ENCODE results near the gene MBOAT2. TPM values are rescaled to one million over a fixed set of nuclear protein-coding genes. Genes with fewer than 3 reads are reported as not detected.
A peak's percentile ranks its signal among the peaks of the same experiment; 100 is the strongest.
"Not testable (repeated sequence)": the region's sequence is repeated elsewhere in the genome, so short reads cannot be mapped to it uniquely, and the experiment has no call there.

The MBOAT2 gene
- total and polyA plus RNA-seq, 2 experiments from 2014 or later: 38.2 to 58.3 TPM

- Histone ChIP-seq H3K36me3 (no peaks in the 10 kb centered on the region), H3K4me3 (no peak overlapping the region), H3K27ac (no peak overlapping the region), H3K27me3 (no peaks in the 10 kb centered on the region), H3K4me1 (ENCODE audit: low read depth) (peaks cover 25% of the 10 kb centered on the region), H3K9me3 (ENCODE audit: low read depth) (no peaks in the 10 kb centered on the region)
- no peak for TF ChIP-seq CTCF (IDR thresholded peaks at IDR 0.05; ENCODE audit: low read depth, low read length)
- peak in 1 of 2 donors; percentile 46 for DNase-seq (ENCODE audit: low read depth in 1 of 2, low spot score in 1 of 2)
Observed at GRCh38 chr2:8980096-8980495, 23.4 kb downstream of the MBOAT2 start.

GRCh38 chr2:8977758-8978157 is 25.7 kb downstream of the MBOAT2 start:
- no peaks in the 10 kb centered on the region for H3K9me3 ChIP-seq (ENCODE audit: low read depth)
- no peak for DNase-seq (ENCODE audit: low read depth in 1 of 2, low spot score in 1 of 2)
- no peaks in the 10 kb centered on the region for H3K36me3 ChIP-seq
- no peaks in the 10 kb centered on the region for H3K27me3 ChIP-seq
- TF ChIP-seq CTCF (IDR thresholded peaks at IDR 0.05; ENCODE audit: low read depth, low read length): no peak
- H3K4me3 ChIP-seq: no peak overlapping the region
- no peak overlapping the region for H3K27ac ChIP-seq
- H3K4me1 ChIP-seq (ENCODE audit: low read depth): peaks cover 12% of the 10 kb centered on the region

DNA sequence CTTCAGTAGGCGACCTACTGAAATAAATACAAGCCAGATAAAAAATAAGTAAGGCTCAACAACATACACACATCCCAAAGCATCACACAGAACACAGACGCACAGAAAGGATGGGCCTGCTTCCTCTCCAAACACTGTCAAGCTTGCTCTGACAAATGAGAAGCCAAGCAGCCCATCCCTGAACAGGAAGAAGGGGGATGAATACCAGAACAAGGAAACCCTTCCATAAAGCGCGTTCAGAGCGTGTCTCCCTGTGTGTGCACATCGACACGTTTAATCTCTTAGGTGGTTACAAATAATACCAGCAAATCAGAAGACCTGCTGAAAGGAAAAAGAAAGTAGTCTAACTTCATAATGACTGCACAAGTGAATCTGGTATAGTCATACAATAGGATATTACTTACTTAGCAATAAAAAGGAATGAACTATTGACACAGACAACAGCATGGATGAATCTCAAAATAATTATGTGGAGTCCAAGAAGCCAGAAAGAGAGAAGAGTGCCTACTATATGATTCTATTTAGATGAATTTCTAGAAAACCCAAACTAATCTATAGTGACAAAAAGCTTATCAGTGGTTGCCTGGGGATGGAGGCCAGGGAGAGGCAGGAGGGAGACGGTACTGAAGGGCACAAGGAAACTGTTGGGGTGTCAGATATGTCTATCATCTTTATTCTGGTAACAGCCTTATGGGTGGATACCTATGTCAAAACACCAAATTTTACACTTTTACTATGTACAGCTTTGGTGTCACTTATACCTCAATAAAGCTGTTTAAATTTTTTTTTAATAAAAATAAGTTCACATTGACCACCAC is 26.8 kb downstream of the MBOAT2 start:
- no peaks in the 10 kb centered on the region for H3K9me3 ChIP-seq (ENCODE audit: low read depth)
- H3K4me1 ChIP-seq (ENCODE audit: low read depth): peaks cover 12% of the 10 kb centered on the region
- peak in 1 of 2 donors; percentile 50 for DNase-seq (ENCODE audit: low read depth in 1 of 2, low spot score in 1 of 2)
- no peaks in the 10 kb centered on the region for H3K27me3 ChIP-seq
- H3K36me3 ChIP-seq: no peaks in the 10 kb centered on the region
- no peak for TF ChIP-seq CTCF (IDR thresholded peaks at IDR 0.05; ENCODE audit: low read depth, low read length)
- H3K27ac ChIP-seq: no peak overlapping the region
- no peak overlapping the region for H3K4me3 ChIP-seq

DNA sequence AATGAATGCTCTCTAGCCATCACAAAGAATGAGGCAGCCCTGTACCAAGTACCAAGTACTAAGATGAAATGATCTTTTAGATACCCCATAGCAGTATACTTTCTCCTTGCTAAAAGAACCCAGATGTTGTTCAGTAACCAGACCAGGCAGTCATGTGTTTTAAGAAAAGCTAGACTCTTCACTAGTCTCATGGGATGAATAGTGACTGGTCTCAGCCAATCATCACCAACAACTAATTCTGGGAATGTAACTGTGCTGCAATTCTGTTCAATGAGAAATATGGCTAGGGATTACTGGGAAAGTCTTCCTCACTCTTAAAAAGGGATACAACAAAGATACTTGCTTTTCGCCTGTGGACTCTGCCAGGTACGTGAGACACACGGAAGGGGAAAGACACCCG is 29.5 kb downstream of the MBOAT2 start:
- TF ChIP-seq CTCF (IDR thresholded peaks at IDR 0.05; ENCODE audit: low read depth, low read length): no peak
- no peak for DNase-seq (ENCODE audit: low read depth in 1 of 2, low spot score in 1 of 2)

DNA sequence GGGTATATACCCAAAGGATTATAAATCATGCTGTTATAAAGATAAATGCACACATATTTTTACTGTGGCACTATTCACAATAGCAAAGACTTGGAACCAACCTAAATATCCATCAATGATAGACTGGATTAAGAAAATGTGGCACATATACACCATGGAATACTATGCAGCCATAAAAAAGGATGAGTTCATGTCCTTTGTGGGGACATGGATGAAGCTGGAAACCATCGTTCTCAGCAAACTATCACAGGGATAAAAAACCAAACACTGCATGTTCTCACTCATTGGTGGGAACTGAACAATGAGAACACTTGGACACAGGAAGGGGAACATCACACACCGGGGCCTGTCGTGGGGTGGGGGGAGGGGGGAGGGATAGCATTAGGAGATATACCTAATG is 30.5 kb downstream of the MBOAT2 start:
- not testable (repeated sequence) for H3K27me3 ChIP-seq; H3K4me3 ChIP-seq; H3K36me3 ChIP-seq; DNase-seq (ENCODE audit: low read depth in 1 of 2, low spot score in 1 of 2); H3K27ac ChIP-seq; H3K9me3 ChIP-seq (ENCODE audit: low read depth)
- H3K4me1 ChIP-seq (ENCODE audit: low read depth): peaks cover 12% of the 10 kb centered on the region

More for the DNA sequence above, 29.5 kb downstream of the MBOAT2 start:
- no peak overlapping the region for H3K27ac ChIP-seq
- H3K9me3 ChIP-seq (ENCODE audit: low read depth): no peaks in the 10 kb centered on the region
- no peaks in the 10 kb centered on the region for H3K27me3 ChIP-seq
- no peak overlapping the region for H3K4me3 ChIP-seq
- peaks cover 12% of the 10 kb centered on the region for H3K4me1 ChIP-seq (ENCODE audit: low read depth)
- H3K36me3 ChIP-seq: no peaks in the 10 kb centered on the region

- H3K36me3 ChIP-seq; H3K27me3 ChIP-seq; H3K9me3 ChIP-seq (ENCODE audit: low read depth); DNase-seq (ENCODE audit: low read depth in 1 of 2, low spot score in 1 of 2); H3K4me3 ChIP-seq; H3K27ac ChIP-seq: not testable (repeated sequence)
- H3K4me1 ChIP-seq (ENCODE audit: low read depth): peaks cover 12% of the 10 kb centered on the region
Observed at GRCh38 chr2:8972535-8972934, 30.9 kb downstream of the MBOAT2 start.

- H3K4me3 ChIP-seq; DNase-seq (ENCODE audit: low read depth in 1 of 2, low spot score in 1 of 2); H3K27me3 ChIP-seq; H3K27ac ChIP-seq; H3K9me3 ChIP-seq (ENCODE audit: low read depth); H3K4me1 ChIP-seq (ENCODE audit: low read depth); H3K36me3 ChIP-seq: not testable (repeated sequence)
Observed at GRCh38 chr2:8969348-8969747, 34.1 kb downstream of the MBOAT2 start.

Measured in cardiac muscle cell (in vitro differentiated cells and primary cell).